Neural cell (in vitro differentiated cells): ENCODE data around the gene ERBB4.

ENCODE experiments used
- TAF1 ChIP-seq: IDR thresholded peaks from 2 replicates; pipeline ENCODE4 v1.6.1; 2012; ENCODE audit warnings: low read depth
- TF ChIP-seq, protein P1 (sequence below): fragments of 450-650 bp; IDR thresholded peaks from 2 replicates; pipeline ENCODE4 v1.5.1; 2014; ENCODE audit warnings: antibody characterized with exemption, mild to moderate bottlenecking, moderate library complexity; ENCODE audit not compliant: poor library complexity, severe bottlenecking

DNA sequence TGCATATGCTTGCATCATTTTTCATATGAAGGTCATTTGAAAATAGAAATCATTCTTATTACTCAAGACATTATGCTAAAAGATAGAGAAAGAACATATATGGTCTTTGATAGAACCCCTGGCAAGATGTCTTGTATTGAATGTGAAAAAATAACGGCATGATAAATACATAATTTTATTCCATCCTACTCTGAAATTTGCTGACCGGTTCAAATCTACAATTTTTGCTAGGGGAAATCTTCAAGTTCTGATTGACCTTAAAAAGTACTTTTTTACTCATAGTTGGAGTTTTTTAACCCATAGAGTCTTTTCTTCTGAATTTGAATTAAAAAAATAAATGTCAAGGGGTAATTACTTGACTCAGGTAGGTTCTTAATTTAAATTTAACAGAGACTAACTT is 920.8 kb downstream of the ERBB4 start:
- TF ChIP-seq, protein P1, sequence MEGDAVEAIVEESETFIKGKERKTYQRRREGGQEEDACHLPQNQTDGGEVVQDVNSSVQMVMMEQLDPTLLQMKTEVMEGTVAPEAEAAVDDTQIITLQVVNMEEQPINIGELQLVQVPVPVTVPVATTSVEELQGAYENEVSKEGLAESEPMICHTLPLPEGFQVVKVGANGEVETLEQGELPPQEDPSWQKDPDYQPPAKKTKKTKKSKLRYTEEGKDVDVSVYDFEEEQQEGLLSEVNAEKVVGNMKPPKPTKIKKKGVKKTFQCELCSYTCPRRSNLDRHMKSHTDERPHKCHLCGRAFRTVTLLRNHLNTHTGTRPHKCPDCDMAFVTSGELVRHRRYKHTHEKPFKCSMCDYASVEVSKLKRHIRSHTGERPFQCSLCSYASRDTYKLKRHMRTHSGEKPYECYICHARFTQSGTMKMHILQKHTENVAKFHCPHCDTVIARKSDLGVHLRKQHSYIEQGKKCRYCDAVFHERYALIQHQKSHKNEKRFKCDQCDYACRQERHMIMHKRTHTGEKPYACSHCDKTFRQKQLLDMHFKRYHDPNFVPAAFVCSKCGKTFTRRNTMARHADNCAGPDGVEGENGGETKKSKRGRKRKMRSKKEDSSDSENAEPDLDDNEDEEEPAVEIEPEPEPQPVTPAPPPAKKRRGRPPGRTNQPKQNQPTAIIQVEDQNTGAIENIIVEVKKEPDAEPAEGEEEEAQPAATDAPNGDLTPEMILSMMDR, result no peak
- TF ChIP-seq TAF1, result no peak
